H1 (cell line): ENCODE data around the gene GBA2. TPM values are rescaled to one million over a fixed set of nuclear protein-coding genes. Genes with fewer than 3 reads are reported as not detected.

Source experiments
- BRCA1 ChIP-seq: IDR thresholded peaks from 2 replicates; pipeline ENCODE4 v1.6.1; 2012; ENCODE audit warnings: low read depth, low read length, improper control_type of control experiment
- CBX8 ChIP-seq: fragments of 300-800, 300-1000 bp; sonication (generic); IDR thresholded peaks from 2 replicates; pipeline ENCODE4 v1.7.1; 2016; ENCODE audit warnings: low read depth, low read length, borderline replicate concordance
- MAFK ChIP-seq: IDR thresholded peaks from 2 replicates; pipeline ENCODE4 v1.6.1; 2012; ENCODE audit warnings: low read depth, mild to moderate bottlenecking, improper control_type of control experiment, low read length
- PHF8 ChIP-seq: fragments of 200-600 bp; sonication (generic); conservative IDR thresholded peaks from 2 replicates; pipeline ENCODE4 v1.7.1; 2012; ENCODE audit warnings: low read depth, mild to moderate bottlenecking, inconsistent platforms, low read length, moderate library complexity
- SIX5 ChIP-seq: IDR thresholded peaks from 2 replicates; pipeline ENCODE4 v1.6.1; 2011; ENCODE audit warnings: mild to moderate bottlenecking, low read depth, low read length
- polyA plus RNA-seq, 7 experiments: library from polyadenylated mRNA; depleted of rRNA in 3 of 7; stranded (reverse) in 5 of 7; unstranded in 2 of 7; fragments of >200 nt in 5 of 7; fragments of 200-250 nt in 2 of 7; gene quantifications; 1 replicate in 5 of 7; 2 replicates in 1 of 7; 4 replicates in 1 of 7; pipeline versions ENCODE4 v1.2.1 to v1.2.3, GENCODE V29; 2011 to 2013; ENCODE audit warnings: missing spikeins in 2 of 7, mixed read lengths in 2 of 7
- total RNA-seq: library from RNA; stranded (reverse); fragmentation: NEBNext Ultra II Directional; extraction: Animal tissue kit (Norgen Biotek cat#: 25700); gene quantifications from 2 replicates; pipeline ENCODE4 v1.2.1, GENCODE V29; 2021

GBA2 gene
- total and polyA plus RNA-seq, 2 of the 8 experiments (the other 6 are each of a cell fraction or from before 2014, with no cell fraction given), result 64.2 to 71.9 TPM

- TF ChIP-seq SIX5, result no peak
- no peak for TF ChIP-seq MAFK
- TF ChIP-seq BRCA1, result no peak
- no peak for TF ChIP-seq CBX8
- no peak for TF ChIP-seq PHF8
- TF ChIP-seq, all 59 proteins: peak for 0
These were observed 31.7 kb downstream of the GBA2 start (continued) for GRCh38 chr9:35717132-35717870.
